Activated gamma-delta T cell treated with anti-CD3 and anti-CD28 coated beads, Interleukin-2, amount 50 U/mL, for 16 hours (primary cell): ENCODE data around the gene STIM2.

Experiments used
- DNase-seq: peaks from one replicate; pipeline ENCODE4 v3.0.0-alpha.2; 2020; ENCODE audit warnings: low read depth

STIM2 gene

DNA sequence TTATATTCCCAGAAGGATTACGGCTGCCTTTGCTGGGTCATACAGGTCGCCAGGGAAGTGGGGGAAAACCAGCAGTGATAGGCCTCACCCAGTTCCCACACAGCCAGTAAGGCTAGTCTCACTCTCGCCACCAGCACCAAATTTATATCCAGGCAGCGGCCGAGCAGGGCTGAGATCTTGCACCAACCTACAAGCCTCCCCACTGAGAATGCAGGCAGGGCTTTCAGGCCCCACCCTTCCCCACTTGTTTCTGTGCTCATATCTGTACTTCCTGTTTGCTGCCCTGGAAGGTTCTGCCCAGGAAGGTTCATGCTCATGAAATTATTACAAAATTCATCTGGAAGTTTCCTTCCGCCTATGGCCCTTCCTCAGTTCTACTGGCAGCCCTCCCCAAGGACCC is 179.7 kb downstream of the STIM2 start:
- no peak for DNase-seq

DNA sequence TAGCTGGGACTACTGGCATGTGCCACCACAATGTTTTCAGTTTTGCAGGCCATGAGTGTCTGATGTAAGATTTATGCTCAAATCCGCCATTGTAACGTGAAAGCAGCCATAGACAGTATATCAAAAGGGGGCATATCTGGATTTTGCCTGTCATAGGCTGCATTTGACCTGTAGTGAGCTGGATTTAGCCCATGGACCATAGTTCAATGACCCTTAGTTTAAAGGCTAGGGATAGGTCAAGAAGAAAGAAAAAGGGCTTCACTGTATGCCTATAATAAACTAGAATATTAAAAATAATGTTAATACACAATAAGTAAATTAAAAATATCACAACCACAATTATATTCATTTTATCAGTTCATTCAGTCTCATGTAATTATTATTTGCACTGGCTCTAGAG is 181.8 kb downstream of the STIM2 start:
- DNase-seq = no peak

DNA sequence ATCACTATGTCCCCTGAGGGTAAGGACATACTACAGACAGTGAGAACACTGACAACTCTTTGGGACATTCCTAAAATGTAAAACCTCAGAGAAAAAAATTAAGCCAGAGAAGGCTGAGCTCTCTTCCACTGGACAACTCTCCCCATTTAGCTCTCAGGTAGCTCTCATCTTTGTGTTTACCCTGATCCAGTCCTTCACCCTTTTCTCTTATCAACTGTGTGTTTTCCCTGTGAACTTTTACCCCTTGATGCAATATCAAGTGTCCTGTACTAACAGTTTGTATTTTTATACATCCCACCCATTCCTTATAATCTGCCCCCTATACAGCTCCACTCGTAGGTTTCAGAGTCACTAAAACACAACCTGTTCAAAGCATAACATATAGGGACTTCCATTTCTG is 182.6 kb downstream of the STIM2 start:
- no peak for DNase-seq

DNA sequence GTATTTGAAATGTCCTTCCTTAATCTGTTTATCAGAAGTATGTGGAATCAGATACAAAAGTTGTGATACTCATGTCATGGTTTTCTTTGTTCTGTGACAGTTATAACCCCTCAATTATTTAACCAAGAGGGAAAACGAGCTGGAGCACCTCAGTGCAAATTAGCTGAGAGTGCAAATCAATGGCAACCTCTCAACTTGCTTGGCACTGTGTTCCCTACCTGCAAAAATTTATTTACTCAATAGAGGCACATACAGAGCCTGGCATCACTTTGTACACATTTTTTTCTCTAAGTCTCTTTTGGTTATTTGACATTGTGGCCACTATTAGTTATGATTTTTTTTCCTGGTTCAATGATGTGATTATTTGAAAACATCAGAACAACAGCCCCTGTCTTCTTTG is 186.2 kb downstream of the STIM2 start:
- no peak for DNase-seq

DNA sequence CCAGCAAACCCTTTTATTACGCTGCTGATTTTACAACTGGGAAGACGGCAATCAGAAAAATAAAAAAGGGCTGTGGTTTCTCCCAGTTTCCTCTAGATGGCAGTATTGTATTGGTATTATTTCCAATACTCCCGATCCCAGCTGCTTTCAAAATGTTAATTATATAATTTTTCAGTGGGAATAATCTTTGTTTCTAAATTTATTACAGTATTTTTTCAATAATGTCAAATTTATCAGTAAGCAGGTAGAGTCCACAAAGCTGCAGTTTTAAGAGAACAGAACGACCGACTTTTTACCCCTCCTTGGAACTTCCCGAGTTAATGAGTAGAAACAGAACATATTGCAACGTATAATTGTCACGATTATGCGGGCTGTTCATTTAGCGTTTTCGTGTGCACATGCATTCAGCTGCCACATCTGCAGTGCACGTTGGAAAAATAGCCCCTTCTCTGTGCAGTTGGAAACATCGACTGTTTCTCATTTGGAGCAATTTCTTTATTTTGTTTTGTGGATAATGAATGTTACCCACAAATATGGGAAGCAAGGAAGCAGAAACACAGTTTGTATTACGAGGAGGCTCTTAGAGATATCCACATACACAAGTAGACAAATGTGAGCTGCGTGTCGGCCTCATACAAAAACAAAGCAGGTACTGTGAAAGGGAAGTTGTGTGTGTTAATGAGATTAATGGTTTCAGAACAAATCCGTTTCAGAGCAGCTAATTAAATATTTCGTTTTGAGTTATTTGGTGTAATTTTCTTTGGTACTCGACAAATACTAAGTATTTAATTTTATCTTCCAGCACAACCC is 188.0 kb downstream of the STIM2 start:
- DNase-seq = no peak

DNA sequence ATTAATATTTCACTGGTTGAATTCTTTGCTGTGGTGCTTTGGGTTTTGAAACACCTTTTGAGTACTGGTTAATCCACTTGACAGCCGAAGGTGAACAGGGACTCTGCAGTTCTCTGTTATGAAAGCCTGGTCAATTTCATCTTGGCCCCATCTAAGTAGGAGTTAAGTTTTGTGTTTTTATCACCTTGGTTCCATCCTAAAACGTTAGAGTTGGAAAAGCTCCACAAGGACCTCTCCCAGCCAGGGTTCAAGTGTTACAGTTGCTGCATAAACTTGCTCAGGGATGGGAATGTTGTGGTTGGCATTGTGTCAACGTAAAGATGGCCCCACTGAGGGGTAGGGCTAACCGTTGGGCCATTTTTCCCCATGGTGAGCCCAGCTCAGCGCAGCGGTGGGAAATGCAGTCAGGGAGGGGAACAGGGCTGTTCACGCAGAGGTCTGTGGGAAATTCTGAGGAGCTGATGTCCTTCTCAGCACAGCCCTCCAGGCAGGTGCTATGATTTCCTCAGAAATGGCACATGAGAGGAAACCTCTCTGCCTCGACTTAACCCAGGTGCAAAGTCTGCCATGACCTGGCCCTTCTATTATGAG is 188.7 kb downstream of the STIM2 start:
- DNase-seq = no peak

DNA sequence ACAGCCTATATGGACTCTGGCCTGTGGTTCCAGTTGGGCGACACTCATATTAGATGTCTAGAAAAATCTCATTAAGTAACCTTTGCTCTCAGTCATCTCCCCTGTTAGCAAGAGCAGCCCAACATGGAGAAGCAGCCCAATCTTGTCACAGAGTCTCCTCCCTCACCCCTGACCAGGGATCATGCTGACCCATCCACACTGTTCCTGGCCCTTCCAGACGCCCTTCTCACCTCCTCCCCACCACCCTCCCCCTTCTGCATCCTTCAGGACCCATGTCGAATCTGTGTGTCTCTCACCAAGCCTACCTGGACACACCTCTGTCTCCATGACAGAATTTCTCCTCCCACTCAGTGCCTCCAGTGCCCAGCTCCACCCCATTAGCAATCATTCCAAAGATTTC is 190.1 kb downstream of the STIM2 start:
- DNase-seq = no peak

DNA sequence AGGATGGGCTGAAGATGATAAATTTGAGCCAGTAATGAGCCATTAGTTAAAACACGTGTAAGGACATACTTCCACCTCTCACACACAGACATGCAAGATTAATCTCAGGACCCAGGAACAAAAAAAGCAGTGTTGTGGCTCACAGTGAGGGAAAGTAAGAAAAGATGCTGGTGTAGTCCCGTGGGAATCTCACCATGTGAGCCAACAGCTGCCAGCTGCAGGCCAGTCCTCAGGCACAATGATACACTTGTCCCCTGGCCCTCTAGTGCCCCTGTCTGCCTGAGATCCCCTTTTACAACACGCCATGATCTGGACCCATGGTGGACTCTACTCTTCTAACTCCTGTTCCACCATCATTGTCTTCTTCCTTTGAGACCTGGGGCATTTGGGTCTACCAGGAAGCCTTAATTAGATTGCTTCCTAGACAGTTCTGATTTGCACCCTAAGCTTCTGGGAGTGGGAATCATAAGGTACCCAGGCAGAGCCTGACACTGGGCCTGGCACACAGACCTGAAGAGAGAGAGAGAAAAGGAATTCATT is 194.7 kb downstream of the STIM2 start:
- DNase-seq = no peak

DNA sequence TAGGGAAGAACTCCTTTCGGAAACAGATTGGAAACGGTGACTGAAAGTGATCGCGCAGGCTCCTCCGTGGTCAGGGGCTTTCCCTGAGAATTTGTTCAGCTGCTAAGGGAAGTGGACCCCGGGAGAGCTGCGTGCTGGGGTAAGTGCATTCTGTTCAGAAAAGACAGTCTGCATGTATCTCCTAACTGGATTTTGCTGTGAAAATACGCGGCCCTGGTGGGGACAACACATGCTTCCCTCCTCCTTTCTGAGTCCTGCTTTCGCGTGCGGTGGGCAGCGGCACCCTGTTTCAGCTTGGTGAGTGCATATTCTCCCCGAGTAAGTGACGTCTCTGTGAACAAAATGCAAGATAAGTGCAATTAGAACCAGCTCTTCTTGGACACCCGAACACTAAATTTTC is 195.6 kb downstream of the STIM2 start:
- no peak for DNase-seq

DNA sequence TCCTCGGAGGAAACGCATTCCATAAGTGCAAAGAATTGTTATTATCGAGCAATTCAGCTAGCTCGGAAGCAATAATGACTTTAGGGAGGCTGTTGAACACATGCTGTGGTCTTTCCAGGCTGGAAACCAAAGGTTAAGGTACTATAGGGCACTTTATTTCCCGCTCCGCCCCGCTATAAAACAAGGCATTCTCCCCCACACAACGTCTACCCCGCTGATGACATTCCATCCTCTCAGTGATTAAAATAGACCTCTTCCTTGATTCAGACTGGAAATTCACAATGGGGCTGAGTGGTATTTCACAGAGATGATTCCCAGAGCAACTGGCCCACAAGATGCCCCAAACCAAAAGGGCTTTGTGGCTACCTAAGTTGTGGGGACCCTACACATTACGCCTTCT is 196.4 kb downstream of the STIM2 start:
- no peak for DNase-seq

DNA sequence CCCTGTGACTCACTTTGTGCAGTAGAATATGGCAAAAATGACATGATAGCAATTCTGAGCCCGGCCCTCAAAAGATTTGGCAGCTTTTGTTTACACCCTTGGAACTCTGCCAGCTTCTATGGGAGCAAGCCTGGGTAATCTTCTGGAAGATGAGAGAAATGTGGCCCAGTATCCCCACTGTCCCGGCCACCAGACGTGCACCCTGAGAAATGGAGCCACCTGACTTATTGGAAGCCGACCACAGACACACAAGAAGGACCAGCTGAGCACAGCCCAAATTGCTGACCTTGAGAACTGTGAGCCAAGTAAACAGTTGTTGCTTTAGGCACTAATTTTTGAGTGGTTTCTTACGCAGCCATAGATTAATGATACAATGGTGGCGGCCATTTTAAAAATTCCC is 197.0 kb downstream of the STIM2 start:
- no peak for DNase-seq

DNA sequence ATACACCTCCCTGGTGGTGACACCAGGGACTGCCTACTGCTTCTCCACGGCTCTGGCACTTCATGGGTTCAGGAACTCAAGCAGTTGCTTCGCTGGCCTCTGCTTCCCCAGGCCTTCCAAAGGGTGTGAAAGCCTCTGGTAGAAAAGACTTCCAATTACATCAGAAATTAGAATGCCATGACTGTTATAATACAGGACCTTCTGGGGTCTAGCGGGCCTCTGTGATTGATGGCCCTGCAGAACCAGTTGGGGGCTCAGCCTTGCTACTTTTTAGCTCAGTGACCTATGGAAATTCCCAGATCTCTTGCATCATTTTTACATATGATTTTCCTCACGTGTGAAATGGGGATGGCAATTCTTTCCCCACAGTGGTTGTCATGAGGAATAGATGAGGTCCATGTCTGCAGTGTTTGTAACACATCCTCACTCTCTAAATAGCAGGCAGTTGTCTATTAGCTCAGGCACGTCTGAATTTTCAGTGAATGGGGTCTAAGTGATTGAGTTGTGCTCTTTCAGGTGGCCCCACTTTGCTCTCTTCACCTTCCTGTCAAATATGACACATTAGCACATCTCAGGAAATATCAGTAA is 198.3 kb downstream of the STIM2 start:
- DNase-seq = no peak

DNA sequence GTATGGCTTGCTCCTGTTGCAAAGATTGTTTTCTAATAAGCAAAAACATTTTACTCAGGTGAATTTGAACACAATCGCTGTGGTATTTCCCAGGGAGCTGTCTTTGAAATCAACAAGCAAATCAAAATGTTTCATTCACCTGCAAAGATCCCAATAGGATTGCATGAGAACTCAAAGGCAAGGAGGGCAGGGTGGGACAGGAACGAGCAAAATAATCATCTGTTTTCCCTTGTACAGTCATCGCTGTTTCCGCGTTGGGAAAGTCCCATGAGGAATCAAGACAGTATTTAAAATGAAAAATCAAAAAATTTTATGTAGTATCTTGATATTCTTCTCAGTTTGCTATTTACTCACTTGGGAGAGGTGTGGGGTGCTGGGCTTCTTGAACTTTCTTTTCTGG is 198.8 kb downstream of the STIM2 start:
- no peak for DNase-seq

DNA sequence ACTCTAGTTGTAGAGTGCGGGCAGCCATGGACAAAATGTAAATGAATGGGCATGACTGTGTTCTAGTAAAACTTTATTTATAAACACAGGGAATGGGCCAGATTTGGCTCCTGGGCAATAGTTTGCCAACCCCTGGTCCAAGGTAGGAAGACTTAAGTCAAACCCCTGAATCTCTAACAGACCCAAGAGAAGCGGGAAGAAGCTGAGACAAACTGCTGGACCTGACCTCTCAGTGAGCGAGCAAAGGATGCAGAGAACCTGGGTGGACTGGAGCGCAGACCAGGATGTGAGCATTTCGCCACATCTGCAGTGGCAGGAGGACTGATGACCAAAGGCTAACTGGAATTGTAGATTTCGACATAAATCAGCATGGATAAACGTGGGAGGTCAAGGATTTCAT is 201.6 kb downstream of the STIM2 start:
- DNase-seq = no peak

DNA sequence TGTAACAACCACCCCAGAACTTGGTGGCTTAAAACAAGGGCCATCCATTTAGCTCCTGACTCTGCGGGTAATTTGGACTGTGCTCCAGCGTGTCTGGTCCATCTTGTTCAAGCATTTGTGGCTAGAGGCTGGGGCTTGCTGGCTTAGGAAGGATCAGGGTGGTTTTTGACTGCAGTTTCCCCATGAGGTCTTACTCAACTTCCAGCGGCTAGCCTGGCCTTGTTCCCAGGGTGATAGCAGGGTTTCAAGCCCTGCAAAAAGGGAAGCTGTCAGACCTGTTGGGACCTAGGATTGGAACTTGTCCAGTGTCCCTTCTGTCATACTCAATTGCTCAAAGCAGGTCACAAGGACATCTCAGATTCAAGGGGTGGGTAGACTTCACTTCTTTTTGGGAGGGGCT is 205.9 kb downstream of the STIM2 start:
- DNase-seq = no peak

DNA sequence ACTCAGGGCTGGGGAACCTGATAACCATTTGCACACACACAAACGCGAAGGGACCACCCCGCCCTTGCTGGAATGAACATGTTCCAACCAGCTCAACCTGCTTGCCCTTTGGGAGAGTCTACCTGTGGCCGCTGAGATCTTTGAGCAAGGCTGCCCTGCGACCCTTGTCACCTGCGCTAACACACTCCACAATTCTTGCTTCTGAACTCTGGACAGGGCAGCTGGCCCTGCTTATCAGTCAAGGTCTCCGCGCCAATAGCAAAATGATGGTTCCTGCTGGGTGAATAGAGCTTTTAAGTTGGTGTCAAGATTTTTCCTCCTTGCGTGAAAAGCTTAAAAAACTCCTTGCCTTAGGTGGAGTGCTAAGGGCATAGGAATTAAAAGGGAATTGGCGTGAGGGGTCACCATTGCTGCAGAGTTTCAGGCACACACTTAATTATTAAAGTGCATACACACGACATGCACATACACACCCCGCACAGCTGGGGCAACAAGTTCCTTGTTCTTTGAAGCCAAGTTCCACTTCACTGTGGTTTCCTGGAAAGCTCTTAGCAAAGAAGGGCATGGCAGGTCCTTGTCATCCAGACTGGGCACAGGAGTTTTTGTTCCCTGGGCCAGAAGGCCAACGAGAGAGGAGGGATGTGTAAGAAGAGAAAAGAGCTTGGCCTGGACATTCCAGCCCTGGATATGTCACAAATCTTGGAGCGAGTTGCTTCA is 207.7 kb downstream of the STIM2 start:
- no peak for DNase-seq
